Hepatocyte (in vitro differentiated cells): ENCODE measurements around the gene NUP214. TPM values are rescaled to one million over a fixed set of nuclear protein-coding genes. Genes with fewer than 3 reads are reported as not detected.
"Not testable (repeated sequence)": the region's sequence is repeated elsewhere in the genome, so short reads cannot be mapped to it uniquely, and the experiment has no call there.

Experiments used
- DNase-seq: peaks from one replicate; pipeline ENCODE4 v3.0.0-alpha.2; 2016; ENCODE audit warnings: low spot score
- H2AFZ ChIP-seq: fragments of 200-600 bp; sonication (generic); 2 replicates; pipeline ENCODE4 v1.6.0; 2016; ENCODE audit warnings: antibody characterized with exemption, mild to moderate bottlenecking
- H3K27ac ChIP-seq: fragments of 200-600 bp; sonication (generic); 2 replicates; pipeline ENCODE4 v1.5.1; 2016; ENCODE audit warnings: mild to moderate bottlenecking
- H3K27me3 ChIP-seq: fragments of 200-600 bp; sonication (generic); 2 replicates; pipeline ENCODE4 v1.6.1; 2016
- H3K36me3 ChIP-seq: fragments of 200-600 bp; sonication (generic); replicated peaks from 2 replicates; pipeline ENCODE4 v1.5.1; 2016; ENCODE audit warnings: low read depth; ENCODE audit not compliant: insufficient read depth
- H3K4me1 ChIP-seq: fragments of 200-600 bp; sonication (generic); 2 replicates; pipeline ENCODE4 v1.5.1; 2016; ENCODE audit warnings: mild to moderate bottlenecking, moderate library complexity; ENCODE audit not compliant: insufficient read depth
- H3K4me2 ChIP-seq: fragments of 200-600 bp; sonication (generic); 2 replicates; pipeline ENCODE4 v1.6.0; 2016
- H3K4me3 ChIP-seq: fragments of 200-600 bp; sonication (generic); 2 replicates; pipeline ENCODE4 v1.5.1; 2016; ENCODE audit warnings: mild to moderate bottlenecking
- H3K79me2 ChIP-seq: fragments of 200-600 bp; sonication (generic); 2 replicates; pipeline ENCODE4 v1.6.0; 2017; ENCODE audit warnings: mild to moderate bottlenecking
- H3K9me2 ChIP-seq: fragments of 200-600 bp; sonication (generic); replicated peaks from 2 replicates; pipeline ENCODE4 v1.6.0; 2017; ENCODE audit warnings: mild to moderate bottlenecking; ENCODE audit not compliant: insufficient read depth
- H3K9me3 ChIP-seq: fragments of 200-600 bp; sonication (generic); 2 replicates; pipeline ENCODE4 v1.5.1; 2016; ENCODE audit warnings: low read depth, mild to moderate bottlenecking
- H4K20me1 ChIP-seq: fragments of 200-600 bp; sonication (generic); 2 replicates; pipeline ENCODE4 v1.6.0; 2016; ENCODE audit warnings: mild to moderate bottlenecking; ENCODE audit not compliant: insufficient read depth, poor library complexity, severe bottlenecking
- CTCF ChIP-seq: fragments of 200-600 bp; sonication (generic); IDR thresholded peaks from 2 replicates; pipeline ENCODE4 v1.5.1; 2016; ENCODE audit warnings: antibody characterized with exemption, mild to moderate bottlenecking; ENCODE audit not compliant: poor library complexity
- EZH2 ChIP-seq: fragments of 200-600 bp; sonication (generic); IDR thresholded peaks from 2 replicates; pipeline ENCODE4 v1.6.1; 2016; ENCODE audit warnings: antibody characterized with exemption, mild to moderate bottlenecking, borderline replicate concordance
- EZH2phosphoT487 ChIP-seq: fragments of 200-600 bp; sonication (generic); IDR thresholded peaks from one replicate; pipeline ENCODE4 v1.6.1; 2018; ENCODE audit warnings: antibody characterized with exemption, mild to moderate bottlenecking, low read depth, moderate library complexity; ENCODE audit not compliant: unreplicated experiment, severe bottlenecking
- WGBS: methylation state at CpG from one replicate; pipeline ENCODE4 v1.1.6; 2016; ENCODE audit warnings: low lambda C conversion rate; ENCODE audit errors: missing lambda C conversion rate; 5-methylcytosine and 5-hydroxymethylcytosine counted together
- polyA plus RNA-seq: library from polyadenylated mRNA; unstranded; fragments of >200 nt; fragmentation: Nextera tagmentation; extraction: Ambion mirVana; gene quantifications from 2 replicates; pipeline ENCODE4 v1.2.1, GENCODE V29; 2016
- total RNA-seq: library from RNA; depleted of rRNA; stranded (reverse); fragments of >200 nt; gene quantifications from 2 replicates; pipeline ENCODE4 v1.2.3, GENCODE V29; 2014

The NUP214 gene
- total and polyA plus RNA-seq, 2 experiments from 2014 or later: 13.7 to 18.1 TPM

GRCh38 chr9:131260751-131261452 is 135.5 kb downstream of the NUP214 start:
- H3K9me3 ChIP-seq: no peaks in the 10 kb centered on the region
- no peaks in the 10 kb centered on the region for H3K4me1 ChIP-seq
- DNase-seq: no peak
- H3K27ac ChIP-seq: no peak overlapping the region
- H2AFZ ChIP-seq: no peak overlapping the region
- no peaks in the 10 kb centered on the region for H3K9me2 ChIP-seq
- H3K4me3 ChIP-seq: no peak overlapping the region
- WGBS: 93% methylated on average over 33 of the region's 33 CpGs
- no peaks in the 10 kb centered on the region for H3K36me3 ChIP-seq
- H3K4me2 ChIP-seq: no peak overlapping the region
- H3K27me3 ChIP-seq: no peaks in the 10 kb centered on the region
- no peaks in the 10 kb centered on the region for H3K79me2 ChIP-seq
- H4K20me1 ChIP-seq: no peaks in the 10 kb centered on the region
- no peak for TF ChIP-seq CTCF
- TF ChIP-seq EZH2: no peak
- no peak for TF ChIP-seq EZH2phosphoT487

- Histone ChIP-seq H3K27ac (no peak overlapping the region), H3K79me2 (no peaks in the 10 kb centered on the region), H3K36me3 (no peaks in the 10 kb centered on the region), H4K20me1 (no peaks in the 10 kb centered on the region), H2AFZ (no peak overlapping the region), H3K27me3 (no peaks in the 10 kb centered on the region), H3K9me2 (no peaks in the 10 kb centered on the region), H3K4me3 (no peak overlapping the region), H3K9me3 (no peaks in the 10 kb centered on the region), H3K4me2 (no peak overlapping the region), H3K4me1 (no peaks in the 10 kb centered on the region)
- DNase-seq: no peak
- WGBS: 87% methylated on average over 13 of the region's 13 CpGs
- TF ChIP-seq EZH2phosphoT487 (no peak), CTCF (no peak), EZH2 (no peak)
These were observed 137.1 kb downstream of the NUP214 start for GRCh38 chr9:131262327-131263032.

DNA sequence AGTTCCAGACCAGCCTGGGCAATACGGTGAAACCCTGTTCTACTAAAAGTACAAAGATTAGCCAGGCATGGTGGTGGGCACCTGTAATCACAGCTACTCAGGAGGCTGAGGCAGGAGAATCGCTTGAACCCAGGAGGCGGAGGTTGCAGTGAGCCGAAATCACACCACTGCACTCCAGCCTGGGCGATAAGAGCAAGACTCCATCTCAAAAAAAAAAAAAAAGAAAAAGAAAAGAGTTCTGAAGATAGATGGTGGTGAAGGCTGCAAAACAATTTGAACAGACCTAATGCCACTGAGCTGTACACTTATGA is 137.6 kb downstream of the NUP214 start:
- H4K20me1 ChIP-seq, H3K9me2 ChIP-seq, H3K9me3 ChIP-seq, DNase-seq, H3K27me3 ChIP-seq, H2AFZ ChIP-seq, H3K36me3 ChIP-seq, H3K4me1 ChIP-seq, H3K4me3 ChIP-seq, H3K27ac ChIP-seq, H3K79me2 ChIP-seq, H3K4me2 ChIP-seq: not testable (repeated sequence)
- 100% methylated on average over 3 of the region's 5 CpGs for WGBS

DNA sequence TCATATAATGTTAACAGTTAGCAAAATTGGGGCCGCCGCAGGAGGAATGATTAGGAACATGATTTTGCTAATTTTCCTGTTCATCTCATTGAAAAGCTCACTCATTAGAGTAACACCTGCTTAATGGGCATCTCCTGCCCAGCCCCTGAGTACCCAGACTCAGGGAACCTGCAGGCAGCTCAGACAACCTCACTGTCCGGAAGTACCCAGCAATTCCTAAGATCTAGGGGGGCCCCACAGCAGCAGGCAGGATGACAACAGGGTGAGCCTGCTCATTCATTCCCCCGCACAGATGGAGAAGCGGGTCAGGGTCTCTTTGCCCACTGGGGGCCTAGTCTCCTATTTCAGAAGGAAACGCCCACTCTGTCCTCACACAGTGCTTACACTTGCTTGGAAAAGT is 138.3 kb downstream of the NUP214 start:
- H3K36me3 ChIP-seq: no peaks in the 10 kb centered on the region
- no peaks in the 10 kb centered on the region for H3K79me2 ChIP-seq
- H3K27me3 ChIP-seq: no peaks in the 10 kb centered on the region
- no peak for TF ChIP-seq EZH2phosphoT487
- TF ChIP-seq EZH2: no peak
- TF ChIP-seq CTCF: no peak
- no peaks in the 10 kb centered on the region for H4K20me1 ChIP-seq
- H2AFZ ChIP-seq: no peak overlapping the region
- no peak overlapping the region for H3K4me2 ChIP-seq
- no peaks in the 10 kb centered on the region for H3K4me1 ChIP-seq
- H3K9me2 ChIP-seq: no peaks in the 10 kb centered on the region
- DNase-seq: no peak
- no peak overlapping the region for H3K4me3 ChIP-seq
- WGBS: 94% methylated on average over 6 of the region's 6 CpGs
- H3K9me3 ChIP-seq: no peaks in the 10 kb centered on the region
- H3K27ac ChIP-seq: no peak overlapping the region
